Smooth muscle cell (in vitro differentiated cells): ENCODE measurements around the gene ARHGEF16. TPM values are rescaled to one million over a fixed set of nuclear protein-coding genes. Genes with fewer than 3 reads are reported as not detected.

ENCODE experiments used
- DNase-seq: peaks from one replicate; lab custom pipeline; 2025; ENCODE audit not compliant: unreplicated experiment; lab: John Stamatoyannopoulos, UW
- H2AFZ ChIP-seq: fragments of 200-600 bp; sonication (generic); 2 replicates; pipeline ENCODE4 v1.6.0; 2016; ENCODE audit warnings: antibody characterized with exemption, low read depth, mild to moderate bottlenecking
- H3F3A ChIP-seq: fragments of 200-600 bp; sonication (generic); 2 replicates; pipeline ENCODE4 v1.6.0; 2017; ENCODE audit warnings: antibody characterized with exemption, low read depth
- H3K27ac ChIP-seq: fragments of 200-600 bp; sonication (generic); 2 replicates; pipeline ENCODE4 v1.5.1; 2016; ENCODE audit warnings: low read depth, mild to moderate bottlenecking
- H3K27me3 ChIP-seq: fragments of 200-600 bp; sonication (generic); 2 replicates; pipeline ENCODE4 v1.6.1; 2016; ENCODE audit warnings: low read depth, mild to moderate bottlenecking
- H3K36me3 ChIP-seq: fragments of 200-600 bp; sonication (generic); 2 replicates; pipeline ENCODE4 v1.5.1; 2016; ENCODE audit warnings: low read depth
- H3K4me1 ChIP-seq: fragments of 200-600 bp; sonication (generic); 2 replicates; pipeline ENCODE4 v1.5.1; 2016; ENCODE audit warnings: low read depth
- H3K4me2 ChIP-seq: fragments of 200-600 bp; sonication (generic); 2 replicates; pipeline ENCODE4 v1.6.0; 2016; ENCODE audit warnings: mild to moderate bottlenecking
- H3K4me3 ChIP-seq: fragments of 200-600 bp; sonication (generic); 2 replicates; pipeline ENCODE4 v1.5.1; 2016; ENCODE audit warnings: mild to moderate bottlenecking
- H3K79me2 ChIP-seq: fragments of 200-600 bp; sonication (generic); 2 replicates; pipeline ENCODE4 v1.6.0; 2016; ENCODE audit warnings: low read depth, mild to moderate bottlenecking
- H3K9ac ChIP-seq: fragments of 200-600 bp; sonication (generic); 2 replicates; pipeline ENCODE4 v1.6.0; 2016; ENCODE audit warnings: low read depth
- H3K9me3 ChIP-seq: fragments of 200-600 bp; sonication (generic); replicated peaks from 2 replicates; pipeline ENCODE4 v1.5.1; 2016; ENCODE audit warnings: low read depth
- H4K20me1 ChIP-seq: fragments of 200-600 bp; sonication (generic); 2 replicates; pipeline ENCODE4 v1.6.0; 2016; ENCODE audit warnings: low read depth
- CTCF ChIP-seq: fragments of 200-600 bp; sonication (generic); IDR thresholded peaks from 2 replicates; pipeline ENCODE4 v1.5.1; 2017; ENCODE audit warnings: borderline replicate concordance, mild to moderate bottlenecking, antibody characterized with exemption; ENCODE audit not compliant: insufficient read depth, poor library complexity, severe bottlenecking
- WGBS: methylation state at CpG from one replicate; pipeline ENCODE4 v1.1.7; 2016; ENCODE audit warnings: low lambda C conversion rate; 5-methylcytosine and 5-hydroxymethylcytosine counted together
- polyA plus RNA-seq: library from polyadenylated mRNA; unstranded; fragments of >200 nt; fragmentation: Nextera tagmentation; extraction: Ambion mirVana; gene quantifications from 2 replicates; pipeline ENCODE4 v1.2.1, GENCODE V29; 2016
- total RNA-seq: library from RNA; depleted of rRNA; stranded (reverse); fragments of >200 nt; gene quantifications from 2 replicates; pipeline ENCODE4 v1.2.3, GENCODE V29; 2014

The ARHGEF16 gene
- total and polyA plus RNA-seq, 2 experiments from 2014 or later = 4.6 to 6.9 TPM

- Histone ChIP-seq H3K27ac (no peak overlapping the region), H3K27me3 (no peaks in the 10 kb centered on the region), H3F3A (no peaks in the 10 kb centered on the region), H4K20me1 (no peaks in the 10 kb centered on the region), H3K4me2 (no peak overlapping the region), H3K79me2 (no peaks in the 10 kb centered on the region), H3K36me3 (no peaks in the 10 kb centered on the region), H3K4me1 (no peaks in the 10 kb centered on the region), H3K4me3 (no peak overlapping the region), H2AFZ (no peak overlapping the region), H3K9ac (no peak overlapping the region), H3K9me3 (no peaks in the 10 kb centered on the region)
- TF ChIP-seq CTCF = no peak
- no peak for DNase-seq
- whole genome bisulfite sequencing = 91% methylated on average over 27 of the region's 27 CpGs
Observed at GRCh38 chr1:3516911-3517675, 62.6 kb downstream of the ARHGEF16 start.

- H3K79me2 ChIP-seq = no peaks in the 10 kb centered on the region
- H3K36me3 ChIP-seq = no peaks in the 10 kb centered on the region
- no peaks in the 10 kb centered on the region for H3F3A ChIP-seq
- H3K4me1 ChIP-seq = no peaks in the 10 kb centered on the region
- no peak overlapping the region for H2AFZ ChIP-seq
- no peak overlapping the region for H3K4me2 ChIP-seq
- no peaks in the 10 kb centered on the region for H4K20me1 ChIP-seq
- H3K27me3 ChIP-seq = no peaks in the 10 kb centered on the region
- no peak overlapping the region for H3K27ac ChIP-seq
- peak; percentile 77 for TF ChIP-seq CTCF
- H3K9me3 ChIP-seq = no peaks in the 10 kb centered on the region
- H3K9ac ChIP-seq = no peak overlapping the region
- no peak overlapping the region for H3K4me3 ChIP-seq
- DNase-seq = no peak
- 90% methylated on average over 12 of the region's 12 CpGs for WGBS
Observed at GRCh38 chr1:3518256-3518655, 63.8 kb downstream of the ARHGEF16 start.

GRCh38 chr1:3518756-3519155 lies 64.3 kb downstream of the ARHGEF16 start:
- H3K4me2 ChIP-seq = no peak overlapping the region
- no peak overlapping the region for H2AFZ ChIP-seq
- no peaks in the 10 kb centered on the region for H3K36me3 ChIP-seq
- H3K27me3 ChIP-seq = no peaks in the 10 kb centered on the region
- DNase-seq = no peak
- no peaks in the 10 kb centered on the region for H3F3A ChIP-seq
- no peak overlapping the region for H3K9ac ChIP-seq
- TF ChIP-seq CTCF = no peak
- no peak overlapping the region for H3K27ac ChIP-seq
- 90% methylated on average over 8 of the region's 8 CpGs for WGBS
- no peaks in the 10 kb centered on the region for H3K4me1 ChIP-seq
- H3K9me3 ChIP-seq = no peaks in the 10 kb centered on the region
- H3K79me2 ChIP-seq = no peaks in the 10 kb centered on the region
- H4K20me1 ChIP-seq = no peaks in the 10 kb centered on the region
- H3K4me3 ChIP-seq = no peak overlapping the region
